Measurements from ENCODE around the gene TMEM255B.

DNA sequence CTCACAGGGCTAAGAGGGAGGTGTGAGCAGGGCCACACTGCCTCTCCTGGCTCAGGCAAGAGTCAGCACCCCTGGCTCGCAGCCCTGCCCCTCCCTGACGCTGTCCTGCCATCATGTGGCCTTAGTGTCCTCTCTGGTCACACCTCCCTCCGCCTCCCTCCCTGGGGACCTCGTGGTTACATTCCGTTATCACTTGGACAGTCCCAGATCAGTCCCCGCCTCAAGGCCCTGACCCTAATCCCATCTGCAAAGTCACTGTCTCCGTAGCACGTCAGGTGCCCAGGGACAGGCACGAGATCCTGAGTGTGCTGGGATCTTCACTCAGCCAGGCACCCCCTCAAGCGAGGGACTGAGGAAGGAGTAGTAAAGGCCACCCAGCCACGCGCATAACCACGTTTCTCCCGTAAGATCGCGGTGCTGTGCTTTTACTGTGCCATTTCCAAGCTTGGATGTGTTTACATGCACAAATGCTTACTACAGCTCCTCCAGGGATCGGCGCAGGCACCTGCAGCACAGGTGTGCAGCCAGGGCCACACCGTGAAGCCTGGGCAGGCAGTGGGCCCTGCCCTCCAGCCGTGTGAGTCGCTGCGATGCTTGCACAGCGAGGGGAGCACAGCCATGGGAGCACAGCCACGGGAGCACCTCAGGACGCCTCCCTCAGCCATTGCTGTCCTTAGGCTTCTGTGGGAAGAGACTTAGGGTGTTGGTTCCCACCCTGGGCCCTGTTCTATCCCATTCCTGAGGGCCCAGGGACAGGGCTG, 10.7 kb upstream of the TMEM255B start:
- TF ChIP-seq, protein P1, sequence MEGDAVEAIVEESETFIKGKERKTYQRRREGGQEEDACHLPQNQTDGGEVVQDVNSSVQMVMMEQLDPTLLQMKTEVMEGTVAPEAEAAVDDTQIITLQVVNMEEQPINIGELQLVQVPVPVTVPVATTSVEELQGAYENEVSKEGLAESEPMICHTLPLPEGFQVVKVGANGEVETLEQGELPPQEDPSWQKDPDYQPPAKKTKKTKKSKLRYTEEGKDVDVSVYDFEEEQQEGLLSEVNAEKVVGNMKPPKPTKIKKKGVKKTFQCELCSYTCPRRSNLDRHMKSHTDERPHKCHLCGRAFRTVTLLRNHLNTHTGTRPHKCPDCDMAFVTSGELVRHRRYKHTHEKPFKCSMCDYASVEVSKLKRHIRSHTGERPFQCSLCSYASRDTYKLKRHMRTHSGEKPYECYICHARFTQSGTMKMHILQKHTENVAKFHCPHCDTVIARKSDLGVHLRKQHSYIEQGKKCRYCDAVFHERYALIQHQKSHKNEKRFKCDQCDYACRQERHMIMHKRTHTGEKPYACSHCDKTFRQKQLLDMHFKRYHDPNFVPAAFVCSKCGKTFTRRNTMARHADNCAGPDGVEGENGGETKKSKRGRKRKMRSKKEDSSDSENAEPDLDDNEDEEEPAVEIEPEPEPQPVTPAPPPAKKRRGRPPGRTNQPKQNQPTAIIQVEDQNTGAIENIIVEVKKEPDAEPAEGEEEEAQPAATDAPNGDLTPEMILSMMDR (IDR thresholded peaks at IDR 0.05; ENCODE audit: low read depth, low read length) = no peak
- no peak for TF ChIP-seq POLR2A (IDR thresholded peaks at IDR 0.05; ENCODE audit: extremely low read depth, insufficient read length)

Measured in NB4 (cell line).